ENCODE results near the gene TPBGL.

TPBGL gene

GRCh38 chr11:75275581-75275980 is 35.0 kb downstream of the TPBGL start:
- Mint-ChIP-seq H3K4me3 (peak overlapping the region; percentile 67), H3K27ac (peak overlapping the region; percentile 99), H3K36me3 (peaks cover 23% of the 10 kb centered on the region), H3K9me3 (no peaks in the 10 kb centered on the region), H3K4me1 (peaks cover 65% of the 10 kb centered on the region), H3K27me3 (no peaks in the 10 kb centered on the region)
- peak; percentile 88 for DNase-seq
- CTCF ChIA-PET, result interaction anchor here (0.9 to 11.5 kb wide), 12 partner anchors 12 to 135 kb away, joined by 3 to 389 read pairs (median 6); no protein-coding TSS in a partner anchor

- CTCF ChIA-PET, result interaction anchor here (0.5 to 11.5 kb wide), 9 partner anchors 12 to 136 kb away, joined by 3 to 389 read pairs (median 7); no protein-coding TSS in a partner anchor
- Mint-ChIP-seq H3K4me1 (peaks cover 66% of the 10 kb centered on the region), H3K36me3 (peaks cover 23% of the 10 kb centered on the region), H3K4me3 (peak overlapping the region; percentile 3), H3K27me3 (no peaks in the 10 kb centered on the region), H3K9me3 (no peaks in the 10 kb centered on the region), H3K27ac (peak overlapping the region; percentile 99)
- peak; percentile 16 for DNase-seq
Observed at GRCh38 chr11:75276186-75276585, 35.6 kb downstream of the TPBGL start.

- peaks cover 62% of the 10 kb centered on the region for H3K4me1 Mint-ChIP-seq
- H3K36me3 Mint-ChIP-seq, result peaks cover 21% of the 10 kb centered on the region
- DNase-seq, result peak; percentile 11
- H3K27me3 Mint-ChIP-seq, result no peaks in the 10 kb centered on the region
- no peak overlapping the region for H3K4me3 Mint-ChIP-seq
- CTCF ChIA-PET, result interaction anchor here (0.5 to 11.5 kb wide), 7 partner anchors 12 to 134 kb away, joined by 3 to 389 read pairs (median 8); no protein-coding TSS in a partner anchor
- H3K27ac Mint-ChIP-seq, result peak overlapping the region; percentile 99
- H3K9me3 Mint-ChIP-seq, result no peaks in the 10 kb centered on the region
Observed at GRCh38 chr11:75276686-75277085, 36.1 kb downstream of the TPBGL start.

- Mint-ChIP-seq H3K4me1 (peaks cover 59% of the 10 kb centered on the region), H3K4me3 (no peak overlapping the region), H3K9me3 (no peaks in the 10 kb centered on the region), H3K27me3 (no peaks in the 10 kb centered on the region), H3K27ac (peak overlapping the region; percentile 99), H3K36me3 (peaks cover 19% of the 10 kb centered on the region)
- DNase-seq, result peak; percentile 6
- CTCF ChIA-PET, result interaction anchor here (1.7 to 11.5 kb wide), 5 partner anchors 28 to 134 kb away, joined by 7 to 389 read pairs (median 11); no protein-coding TSS in a partner anchor
Observed at GRCh38 chr11:75277211-75277805, 36.7 kb downstream of the TPBGL start.

GRCh38 chr11:75277991-75278790 is 37.6 kb downstream of the TPBGL start:
- H3K36me3 Mint-ChIP-seq, result peaks cover 19% of the 10 kb centered on the region
- peak overlapping the region; percentile 99 for H3K27ac Mint-ChIP-seq
- peaks cover 52% of the 10 kb centered on the region for H3K4me1 Mint-ChIP-seq
- no peak overlapping the region for H3K4me3 Mint-ChIP-seq
- peak; percentile 13 for DNase-seq
- no peaks in the 10 kb centered on the region for H3K27me3 Mint-ChIP-seq
- CTCF ChIA-PET, result interaction anchor here (3.1 to 11.5 kb wide), 2 partner anchors 29 to 107 kb away, joined by 17 to 389 read pairs; no protein-coding TSS in a partner anchor
- H3K9me3 Mint-ChIP-seq, result no peaks in the 10 kb centered on the region

- no peaks in the 10 kb centered on the region for H3K9me3 Mint-ChIP-seq
- CTCF ChIA-PET, result interaction anchor here (0.8 to 11.5 kb wide), 20 partner anchors 9 to 253 kb away, joined by 3 to 389 read pairs (median 7); no protein-coding TSS in a partner anchor
- H3K27ac Mint-ChIP-seq, result peak overlapping the region; percentile 7
- no peak overlapping the region for H3K4me3 Mint-ChIP-seq
- H3K36me3 Mint-ChIP-seq, result peaks cover 18% of the 10 kb centered on the region
- no peak for DNase-seq
- peaks cover 43% of the 10 kb centered on the region for H3K4me1 Mint-ChIP-seq
- H3K27me3 Mint-ChIP-seq, result no peaks in the 10 kb centered on the region
Observed at GRCh38 chr11:75279273-75279672, 38.7 kb downstream of the TPBGL start.

GRCh38 chr11:75280227-75280701 is 39.7 kb downstream of the TPBGL start:
- H3K4me3 Mint-ChIP-seq, result no peak overlapping the region
- H3K9me3 Mint-ChIP-seq, result no peaks in the 10 kb centered on the region
- no peaks in the 10 kb centered on the region for H3K27me3 Mint-ChIP-seq
- CTCF ChIA-PET, result interaction anchor here (0.7 to 11.5 kb wide), 30 partner anchors 10 to 254 kb away, joined by 3 to 389 read pairs (median 5); no protein-coding TSS in a partner anchor
- H3K36me3 Mint-ChIP-seq, result peaks cover 17% of the 10 kb centered on the region
- H3K27ac Mint-ChIP-seq, result no peak overlapping the region
- peak; percentile 85 for DNase-seq
- peaks cover 38% of the 10 kb centered on the region for H3K4me1 Mint-ChIP-seq

- CTCF ChIA-PET, result interaction anchor here (0.8 to 11.5 kb wide), 17 partner anchors 9 to 253 kb away, joined by 3 to 389 read pairs (median 5); no protein-coding TSS in a partner anchor
- Mint-ChIP-seq H3K36me3 (peaks cover 14% of the 10 kb centered on the region), H3K4me1 (peaks cover 32% of the 10 kb centered on the region), H3K27me3 (no peaks in the 10 kb centered on the region), H3K9me3 (no peaks in the 10 kb centered on the region), H3K27ac (no peak overlapping the region), H3K4me3 (no peak overlapping the region)
- DNase-seq, result no peak
Observed at GRCh38 chr11:75280770-75281468, 40.3 kb downstream of the TPBGL start.

- Mint-ChIP-seq H3K27me3 (no peaks in the 10 kb centered on the region), H3K36me3 (peaks cover 9% of the 10 kb centered on the region), H3K4me1 (peaks cover 25% of the 10 kb centered on the region), H3K4me3 (no peak overlapping the region), H3K27ac (no peak overlapping the region), H3K9me3 (no peaks in the 10 kb centered on the region)
- DNase-seq, result no peak
- CTCF ChIA-PET, result interaction anchor here (1.0 to 11.5 kb wide), 6 partner anchors 45 to 248 kb away, joined by 3 to 389 read pairs (median 4); no protein-coding TSS in a partner anchor
Observed at GRCh38 chr11:75281469-75282095, 41.0 kb downstream of the TPBGL start.

GRCh38 chr11:75283391-75283931 is 42.9 kb downstream of the TPBGL start:
- Mint-ChIP-seq H3K27ac (no peak overlapping the region), H3K9me3 (no peaks in the 10 kb centered on the region), H3K36me3 (no peaks in the 10 kb centered on the region), H3K4me1 (peaks cover 12% of the 10 kb centered on the region), H3K27me3 (no peaks in the 10 kb centered on the region), H3K4me3 (no peak overlapping the region)
- DNase-seq, result no peak
- CTCF ChIA-PET, result interaction anchor here (0.7 to 11.5 kb wide), 3 partner anchors 12 to 124 kb away, joined by 3 to 389 read pairs (median 3); no protein-coding TSS in a partner anchor

GRCh38 chr11:75285776-75286360 is 45.3 kb downstream of the TPBGL start:
- no peak for DNase-seq
- no peak overlapping the region for H3K27ac Mint-ChIP-seq
- H3K36me3 Mint-ChIP-seq, result no peaks in the 10 kb centered on the region
- no peak overlapping the region for H3K4me3 Mint-ChIP-seq
- peaks cover under 1% of the 10 kb centered on the region for H3K4me1 Mint-ChIP-seq
- H3K27me3 Mint-ChIP-seq, result no peaks in the 10 kb centered on the region
- CTCF ChIA-PET, result no interaction called here
- H3K9me3 Mint-ChIP-seq, result no peaks in the 10 kb centered on the region

GRCh38 chr11:75286826-75287465 is 46.4 kb downstream of the TPBGL start:
- H3K27ac Mint-ChIP-seq, result no peak overlapping the region
- CTCF ChIA-PET, result no interaction called here

More at GRCh38 chr11:75286826-75287465, 46.4 kb downstream of the TPBGL start:
- H3K9me3 Mint-ChIP-seq, result no peaks in the 10 kb centered on the region
- H3K4me1 Mint-ChIP-seq, result no peaks in the 10 kb centered on the region
- no peak for DNase-seq
- H3K4me3 Mint-ChIP-seq, result no peak overlapping the region
- H3K27me3 Mint-ChIP-seq, result no peaks in the 10 kb centered on the region
- no peaks in the 10 kb centered on the region for H3K36me3 Mint-ChIP-seq
